HL-60 (cell line): Measurements from ENCODE around the gene NRN1L.

Source experiments
- POLR2AphosphoS5 ChIP-seq: IDR thresholded peaks from 2 replicates; pipeline ENCODE4 v1.6.1; 2012; ENCODE audit warnings: low read depth
- TF ChIP-seq, protein P1 (sequence below): IDR thresholded peaks from one replicate; pipeline ENCODE4 v1.5.1; 2011; ENCODE audit warnings: low read length, control low read depth, inconsistent platforms; ENCODE audit not compliant: insufficient read depth
- TF ChIP-seq, protein P2 (sequence below): IDR thresholded peaks from 2 replicates; pipeline ENCODE4 v1.6.1; 2012; ENCODE audit warnings: low read depth; ENCODE audit not compliant: insufficient replicate concordance

DNA sequence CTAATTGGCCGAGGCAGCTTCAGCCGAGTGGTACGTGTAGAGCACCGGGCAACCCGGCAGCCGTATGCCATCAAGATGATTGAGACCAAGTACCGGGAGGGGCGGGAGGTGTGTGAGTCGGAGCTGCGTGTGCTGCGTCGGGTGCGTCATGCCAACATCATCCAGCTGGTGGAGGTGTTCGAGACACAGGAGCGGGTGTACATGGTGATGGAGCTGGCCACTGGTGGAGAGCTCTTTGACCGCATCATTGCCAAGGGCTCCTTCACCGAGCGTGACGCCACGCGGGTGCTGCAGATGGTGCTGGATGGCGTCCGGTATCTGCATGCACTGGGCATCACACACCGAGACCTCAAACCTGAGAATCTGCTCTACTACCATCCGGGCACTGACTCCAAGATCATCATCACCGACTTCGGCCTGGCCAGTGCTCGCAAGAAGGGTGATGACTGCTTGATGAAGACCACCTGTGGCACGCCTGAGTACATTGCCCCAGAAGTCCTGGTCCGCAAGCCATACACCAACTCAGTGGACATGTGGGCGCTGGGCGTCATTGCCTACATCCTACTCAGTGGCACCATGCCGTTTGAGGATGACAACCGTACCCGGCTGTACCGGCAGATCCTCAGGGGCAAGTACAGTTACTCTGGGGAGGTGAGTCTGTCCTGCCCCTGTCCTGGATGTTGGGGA is 24.5 kb downstream of the NRN1L start:
- TF ChIP-seq, protein P1, sequence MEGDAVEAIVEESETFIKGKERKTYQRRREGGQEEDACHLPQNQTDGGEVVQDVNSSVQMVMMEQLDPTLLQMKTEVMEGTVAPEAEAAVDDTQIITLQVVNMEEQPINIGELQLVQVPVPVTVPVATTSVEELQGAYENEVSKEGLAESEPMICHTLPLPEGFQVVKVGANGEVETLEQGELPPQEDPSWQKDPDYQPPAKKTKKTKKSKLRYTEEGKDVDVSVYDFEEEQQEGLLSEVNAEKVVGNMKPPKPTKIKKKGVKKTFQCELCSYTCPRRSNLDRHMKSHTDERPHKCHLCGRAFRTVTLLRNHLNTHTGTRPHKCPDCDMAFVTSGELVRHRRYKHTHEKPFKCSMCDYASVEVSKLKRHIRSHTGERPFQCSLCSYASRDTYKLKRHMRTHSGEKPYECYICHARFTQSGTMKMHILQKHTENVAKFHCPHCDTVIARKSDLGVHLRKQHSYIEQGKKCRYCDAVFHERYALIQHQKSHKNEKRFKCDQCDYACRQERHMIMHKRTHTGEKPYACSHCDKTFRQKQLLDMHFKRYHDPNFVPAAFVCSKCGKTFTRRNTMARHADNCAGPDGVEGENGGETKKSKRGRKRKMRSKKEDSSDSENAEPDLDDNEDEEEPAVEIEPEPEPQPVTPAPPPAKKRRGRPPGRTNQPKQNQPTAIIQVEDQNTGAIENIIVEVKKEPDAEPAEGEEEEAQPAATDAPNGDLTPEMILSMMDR = no peak
- no peak for TF ChIP-seq POLR2AphosphoS5
- TF ChIP-seq, protein P2, sequence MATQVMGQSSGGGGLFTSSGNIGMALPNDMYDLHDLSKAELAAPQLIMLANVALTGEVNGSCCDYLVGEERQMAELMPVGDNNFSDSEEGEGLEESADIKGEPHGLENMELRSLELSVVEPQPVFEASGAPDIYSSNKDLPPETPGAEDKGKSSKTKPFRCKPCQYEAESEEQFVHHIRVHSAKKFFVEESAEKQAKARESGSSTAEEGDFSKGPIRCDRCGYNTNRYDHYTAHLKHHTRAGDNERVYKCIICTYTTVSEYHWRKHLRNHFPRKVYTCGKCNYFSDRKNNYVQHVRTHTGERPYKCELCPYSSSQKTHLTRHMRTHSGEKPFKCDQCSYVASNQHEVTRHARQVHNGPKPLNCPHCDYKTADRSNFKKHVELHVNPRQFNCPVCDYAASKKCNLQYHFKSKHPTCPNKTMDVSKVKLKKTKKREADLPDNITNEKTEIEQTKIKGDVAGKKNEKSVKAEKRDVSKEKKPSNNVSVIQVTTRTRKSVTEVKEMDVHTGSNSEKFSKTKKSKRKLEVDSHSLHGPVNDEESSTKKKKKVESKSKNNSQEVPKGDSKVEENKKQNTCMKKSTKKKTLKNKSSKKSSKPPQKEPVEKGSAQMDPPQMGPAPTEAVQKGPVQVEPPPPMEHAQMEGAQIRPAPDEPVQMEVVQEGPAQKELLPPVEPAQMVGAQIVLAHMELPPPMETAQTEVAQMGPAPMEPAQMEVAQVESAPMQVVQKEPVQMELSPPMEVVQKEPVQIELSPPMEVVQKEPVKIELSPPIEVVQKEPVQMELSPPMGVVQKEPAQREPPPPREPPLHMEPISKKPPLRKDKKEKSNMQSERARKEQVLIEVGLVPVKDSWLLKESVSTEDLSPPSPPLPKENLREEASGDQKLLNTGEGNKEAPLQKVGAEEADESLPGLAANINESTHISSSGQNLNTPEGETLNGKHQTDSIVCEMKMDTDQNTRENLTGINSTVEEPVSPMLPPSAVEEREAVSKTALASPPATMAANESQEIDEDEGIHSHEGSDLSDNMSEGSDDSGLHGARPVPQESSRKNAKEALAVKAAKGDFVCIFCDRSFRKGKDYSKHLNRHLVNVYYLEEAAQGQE = no peak
